Activated CD4-positive, alpha-beta T cell treated with anti-CD3 and anti-CD28 coated beads, Interleukin-2, Interleukin-6, amounts not matched to agents 100 ng/mL and 50 ng/mL, durations not matched to agents 16 hours and 8 hours (primary cell): ENCODE data around the gene CHRNA7.

Experiments
- DNase-seq: peaks from one replicate; pipeline ENCODE4 v3.0.0-alpha.2; 2020

Gene CHRNA7

GRCh38 chr15:32089851-32090359, 59.6 kb downstream of the CHRNA7 start:
- DNase-seq = no peak

- no peak for DNase-seq
These were observed 61.4 kb downstream of the CHRNA7 start for GRCh38 chr15:32091505-32092380.

- DNase-seq = no peak
These were observed 65.9 kb downstream of the CHRNA7 start for GRCh38 chr15:32096213-32096612.

GRCh38 chr15:32096916-32097617, 66.8 kb downstream of the CHRNA7 start:
- no peak for DNase-seq

- DNase-seq = no peak
These were observed 67.7 kb downstream of the CHRNA7 start for GRCh38 chr15:32098033-32098432.

- DNase-seq = no peak
These were observed 68.9 kb downstream of the CHRNA7 start for GRCh38 chr15:32099097-32099785.

GRCh38 chr15:32099956-32100684, 69.8 kb downstream of the CHRNA7 start:
- peak; percentile 13 for DNase-seq

- no peak for DNase-seq
These were observed 74.0 kb downstream of the CHRNA7 start for GRCh38 chr15:32104061-32104995.

GRCh38 chr15:32105258-32106241, 75.2 kb downstream of the CHRNA7 start:
- DNase-seq = no peak

GRCh38 chr15:32106401-32107381, 76.4 kb downstream of the CHRNA7 start:
- DNase-seq = no peak

- DNase-seq = no peak
These were observed 77.3 kb downstream of the CHRNA7 start for GRCh38 chr15:32107477-32108080.

GRCh38 chr15:32108661-32109060, 78.3 kb downstream of the CHRNA7 start:
- DNase-seq = no peak

- DNase-seq = no peak
These were observed 81.8 kb downstream of the CHRNA7 start for GRCh38 chr15:32112101-32112500.

- no peak for DNase-seq
These were observed 82.9 kb downstream of the CHRNA7 start for GRCh38 chr15:32113224-32113623.

- DNase-seq = no peak
These were observed 86.8 kb downstream of the CHRNA7 start for GRCh38 chr15:32117122-32117521.

GRCh38 chr15:32119286-32119685, 89.0 kb downstream of the CHRNA7 start:
- no peak for DNase-seq

- no peak for DNase-seq
These were observed 89.5 kb downstream of the CHRNA7 start for GRCh38 chr15:32119694-32120330.
